GM08714 (cell line): ENCODE results near the gene OR5H6.

Experiments used
- H3K4me3 ChIP-seq: fragments of 200-500 bp; sonication (Bioruptor generic); 2 replicates; pipeline ENCODE4 v1.5.1; 2014; ENCODE audit warnings: mild to moderate bottlenecking, low read length, inconsistent platforms
- ZNF274 ChIP-seq: IDR thresholded peaks from 2 replicates; pipeline ENCODE4 v1.6.1; 2012; ENCODE audit warnings: mild to moderate bottlenecking, low read depth, low read length

OR5H6 gene

DNA sequence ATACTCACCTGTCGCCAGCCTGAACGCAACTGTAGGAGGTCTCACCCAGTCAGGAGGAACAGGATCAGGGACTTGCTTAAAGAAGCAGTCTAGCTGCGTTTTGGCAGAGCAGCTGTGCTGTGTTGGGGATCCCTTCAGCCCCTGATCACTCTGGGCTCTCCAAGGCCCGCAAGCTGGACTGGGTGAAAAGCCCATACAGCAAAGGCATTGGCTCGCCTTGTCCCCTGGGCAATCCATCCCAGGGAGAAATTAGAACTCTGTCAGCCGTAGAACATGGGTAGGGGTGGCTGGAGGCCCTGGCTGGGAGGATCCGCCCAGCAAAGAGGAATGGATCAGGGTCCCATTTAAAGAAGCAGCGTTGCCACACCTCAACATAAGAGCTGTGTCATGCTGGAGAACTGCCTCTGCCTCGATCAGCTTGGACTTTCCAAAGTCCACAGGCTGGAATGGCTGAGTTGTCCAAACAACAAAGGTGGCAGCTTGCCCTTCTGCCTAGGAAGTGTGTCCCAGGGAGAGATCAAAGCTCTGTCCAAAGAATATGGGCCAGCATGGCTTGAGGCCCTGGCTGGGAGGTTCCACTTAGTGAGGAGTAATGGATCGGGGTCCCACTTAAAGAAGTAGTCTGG is 27.4 kb downstream of the OR5H6 start:
- H3K4me3 ChIP-seq = no peak overlapping the region
- no peak for TF ChIP-seq ZNF274
